Activated CD4-positive, alpha-beta T cell treated with anti-CD3 and anti-CD28 coated beads for 4 hours (primary cell): ENCODE data around the gene TREH.
A peak's percentile ranks its signal among the peaks of the same experiment; 100 is the strongest.
"Not testable (repeated sequence)": the region's sequence is repeated elsewhere in the genome, so short reads cannot be mapped to it uniquely, and the experiment has no call there.

Experiments used
- DNase-seq, 2 donors: peaks; one replicate each; pipeline ENCODE4 v3.0.0-alpha.2; 2020

Gene TREH

GRCh38 chr11:118628031-118628430 lies 51.4 kb downstream of the TREH start:
- DNase-seq: no peak

DNA sequence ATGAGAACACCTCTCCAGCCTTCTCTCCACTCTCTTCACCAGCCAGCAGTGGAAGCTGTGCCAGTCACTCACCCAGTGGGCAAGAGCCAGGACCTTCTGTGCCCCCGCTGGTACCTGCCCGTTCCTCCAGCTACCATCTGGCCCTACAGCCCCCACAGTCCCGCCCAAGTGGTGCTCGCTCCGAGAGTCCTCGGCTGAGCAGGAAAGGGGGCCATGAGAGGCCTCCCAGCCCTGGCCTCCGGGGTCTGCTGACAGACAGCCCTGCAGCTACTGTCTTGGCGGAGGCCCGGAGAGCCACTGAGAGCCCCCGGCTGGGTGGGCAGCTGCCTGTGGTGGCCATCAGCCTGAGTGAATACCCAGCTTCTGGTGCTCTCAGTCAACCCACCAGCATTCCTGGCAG lies 51.9 kb downstream of the TREH start:
- no peak for DNase-seq

- DNase-seq: no peak
Measured at GRCh38 chr11:118625976-118626375, 53.5 kb downstream of the TREH start.

- DNase-seq: no peak
Measured at GRCh38 chr11:118625036-118625690, 54.3 kb downstream of the TREH start.

GRCh38 chr11:118623269-118623655 lies 56.2 kb downstream of the TREH start:
- DNase-seq: no peak

DNA sequence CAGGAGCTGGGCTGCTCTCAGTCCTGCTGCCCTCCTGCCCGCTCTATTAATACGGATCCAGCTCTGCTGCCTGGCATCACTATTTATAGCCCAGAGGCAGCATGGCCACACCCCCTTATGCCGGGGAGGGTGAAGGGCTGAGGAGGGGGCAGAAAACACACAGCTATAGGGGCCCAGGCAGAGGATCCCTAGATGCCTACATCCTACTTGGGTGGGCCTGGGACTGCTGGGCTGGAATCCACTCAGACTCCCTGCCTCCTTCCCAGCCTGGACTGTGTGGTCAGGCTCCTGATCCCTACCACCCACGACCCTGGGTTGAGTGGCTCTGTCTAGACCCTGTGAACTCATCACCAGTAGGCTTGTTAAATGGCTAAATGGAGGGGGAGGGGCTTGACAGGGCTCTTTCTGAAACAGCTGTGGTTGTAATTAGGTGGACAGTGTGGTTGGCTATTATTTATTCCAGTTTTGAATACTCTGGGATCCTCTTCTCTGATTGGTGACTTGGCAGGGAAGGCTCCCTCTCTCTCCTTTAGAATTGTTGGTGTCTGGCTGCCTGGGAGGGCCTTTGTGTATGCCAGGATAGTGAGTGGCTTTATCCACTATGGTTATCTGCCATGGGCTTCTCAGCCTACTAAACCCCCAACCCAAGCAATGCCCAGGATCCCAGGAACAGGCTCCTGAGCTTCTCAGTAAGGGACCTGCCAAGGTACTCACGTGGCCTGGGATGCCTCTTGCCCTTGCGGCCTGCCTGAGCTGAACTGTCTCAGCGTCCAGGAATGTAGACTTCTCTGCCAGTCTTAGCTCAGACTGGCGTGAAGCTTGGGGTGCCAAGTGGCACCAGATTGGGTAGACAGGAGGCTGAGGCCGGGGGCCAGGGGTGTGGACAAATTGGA lies 56.8 kb downstream of the TREH start:
- no peak for DNase-seq

- no peak for DNase-seq
Measured at GRCh38 chr11:118621784-118622375, 57.6 kb downstream of the TREH start.

- no peak for DNase-seq
Measured at GRCh38 chr11:118621071-118621783, 58.2 kb downstream of the TREH start.

GRCh38 chr11:118620529-118621070 lies 58.9 kb downstream of the TREH start:
- no peak for DNase-seq

GRCh38 chr11:118619444-118620197 lies 59.8 kb downstream of the TREH start:
- DNase-seq: no peak

GRCh38 chr11:118618991-118619375 lies 60.5 kb downstream of the TREH start:
- DNase-seq: no peak

DNA sequence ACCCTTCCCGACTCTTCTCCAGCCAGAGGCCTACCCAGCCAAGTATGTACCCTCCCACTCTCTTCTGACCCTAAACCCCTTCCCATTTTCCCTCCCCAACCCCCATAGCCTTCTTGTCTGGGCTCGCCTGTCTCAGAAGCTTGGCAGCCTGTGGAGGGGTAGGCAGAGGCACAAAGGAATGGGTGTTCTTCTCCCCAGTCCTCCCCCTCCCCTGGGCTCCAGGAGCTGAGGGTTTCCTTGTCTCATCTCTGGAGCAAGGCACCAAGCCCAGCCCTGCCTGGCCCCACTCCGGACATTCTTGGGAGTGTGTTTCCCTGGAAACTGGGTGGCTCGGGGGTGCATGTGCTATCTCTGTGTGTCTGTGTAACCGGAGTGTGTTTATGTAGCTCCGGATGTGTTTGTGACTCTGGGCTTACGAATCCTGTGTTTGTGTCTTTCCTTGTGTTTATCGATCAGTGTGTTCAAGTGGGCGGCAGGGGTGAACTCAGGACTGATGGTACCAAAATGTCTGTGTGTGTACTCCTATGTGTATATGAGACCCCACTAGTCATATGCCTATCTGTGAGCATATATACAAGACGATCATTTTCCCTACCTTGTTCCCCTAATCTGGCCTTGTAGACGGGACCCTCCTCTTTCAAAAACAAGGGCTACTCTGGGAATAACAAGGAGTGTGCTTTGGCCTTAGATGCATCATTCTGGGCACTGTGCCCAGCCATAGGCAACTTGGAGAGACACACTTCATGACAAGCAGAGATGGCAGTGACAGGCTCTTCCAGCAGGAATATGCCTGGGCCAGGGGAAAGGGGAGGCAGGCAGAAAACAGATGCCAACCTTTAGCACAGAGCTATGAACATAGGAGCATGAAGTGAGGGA lies 61.1 kb downstream of the TREH start:
- no peak for DNase-seq

GRCh38 chr11:118615976-118616371 lies 63.5 kb downstream of the TREH start:
- DNase-seq: no peak

DNA sequence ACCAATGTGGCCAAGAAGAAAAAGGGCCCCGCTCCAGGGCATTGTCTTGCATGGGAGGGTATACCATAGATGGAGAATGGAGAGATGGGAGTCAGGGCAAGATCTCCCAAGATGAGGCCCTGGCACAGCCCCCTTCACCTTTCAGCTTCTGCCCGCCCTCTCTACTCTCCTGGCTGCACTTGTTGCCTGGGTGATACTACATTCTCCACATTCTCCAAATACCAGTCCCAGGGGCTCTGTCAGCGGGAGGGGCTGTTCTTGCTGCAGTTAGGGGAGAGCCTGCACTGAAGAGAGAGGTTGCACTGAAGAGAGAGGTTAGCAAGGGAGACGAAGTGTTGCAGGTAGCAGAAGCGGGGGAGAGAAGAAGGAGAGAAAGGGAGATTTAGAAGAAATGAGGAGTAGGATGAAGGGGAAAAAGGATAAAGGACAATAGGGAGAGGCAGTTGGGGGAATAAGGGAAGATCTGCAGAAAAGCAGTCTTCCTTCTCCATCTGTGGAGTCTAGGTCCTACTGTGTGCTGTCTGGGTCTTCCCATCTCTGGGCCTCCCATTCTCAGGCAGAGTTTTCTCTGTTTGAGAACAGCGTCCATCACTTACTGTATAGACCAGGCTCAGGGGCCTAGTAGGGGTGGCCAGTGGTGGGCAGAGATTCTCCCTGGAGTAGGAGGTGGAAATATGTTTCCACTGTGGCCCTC lies 64.0 kb downstream of the TREH start:
- no peak for DNase-seq

- DNase-seq: no peak
Measured at GRCh38 chr11:118614511-118614910, 64.9 kb downstream of the TREH start.

DNA sequence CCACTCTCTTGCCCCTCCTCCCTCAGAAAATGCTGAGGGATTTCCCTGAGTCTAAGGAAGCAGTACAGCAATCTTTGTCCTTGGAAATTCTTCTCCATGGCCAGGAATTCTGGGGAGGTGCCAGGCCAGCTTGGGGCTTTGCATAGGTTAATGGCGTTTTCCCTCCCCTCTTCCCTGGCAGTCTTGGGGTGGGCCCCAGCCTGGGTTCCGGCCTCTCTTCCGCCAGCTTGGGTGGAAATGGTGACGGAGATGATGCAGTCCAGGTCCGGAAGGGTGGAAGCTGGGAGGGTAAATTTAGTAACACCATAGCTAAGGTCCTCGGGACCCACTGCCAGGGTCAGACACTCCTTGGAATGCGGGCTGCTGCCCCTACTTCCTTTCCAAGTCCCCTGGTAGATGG lies 67.1 kb downstream of the TREH start:
- no peak for DNase-seq

DNA sequence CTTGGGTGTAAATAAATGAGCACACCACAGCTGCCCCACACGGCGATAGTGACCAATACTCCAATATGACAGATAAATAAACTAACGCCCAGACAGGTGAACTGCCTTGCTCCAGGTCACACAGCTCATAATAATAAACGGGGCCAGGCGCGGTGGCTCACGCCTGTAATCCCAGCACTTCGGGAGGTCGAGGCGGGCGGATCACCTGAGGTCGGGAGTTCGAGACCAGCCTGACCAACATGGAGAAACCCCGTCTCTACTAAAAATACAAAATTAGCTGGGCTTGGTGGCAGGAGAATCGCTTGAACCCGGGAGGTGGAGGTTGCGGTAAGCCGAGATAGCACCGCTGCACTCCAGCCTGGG lies 68.0 kb downstream of the TREH start:
- not testable (repeated sequence) for DNase-seq

GRCh38 chr11:118610773-118611432 lies 68.5 kb downstream of the TREH start:
- peak; percentile 83 to 88 for DNase-seq

- DNase-seq: no peak
Measured at GRCh38 chr11:118610225-118610772, 69.2 kb downstream of the TREH start.
